GM19372 (cell line): ENCODE data around the gene TYRO3.

Source experiments
- ATAC-seq: cut with Tn5 transposase; IDR thresholded peaks from one replicate; pipeline ENCODE4 v1.9.1; 2021; ENCODE audit warnings: mild to moderate bottlenecking, low read depth, moderate library complexity; ENCODE audit not compliant: unreplicated experiment

Gene TYRO3

GRCh38 chr15:41558400-41559238, at the start of gene TYRO3:
Gene TYRO3, plus strand, starts transcription at chr15:41559212. Its CDS starts 46 bp downstream, at chr15:41559258.
- ATAC-seq, result no peak

DNA sequence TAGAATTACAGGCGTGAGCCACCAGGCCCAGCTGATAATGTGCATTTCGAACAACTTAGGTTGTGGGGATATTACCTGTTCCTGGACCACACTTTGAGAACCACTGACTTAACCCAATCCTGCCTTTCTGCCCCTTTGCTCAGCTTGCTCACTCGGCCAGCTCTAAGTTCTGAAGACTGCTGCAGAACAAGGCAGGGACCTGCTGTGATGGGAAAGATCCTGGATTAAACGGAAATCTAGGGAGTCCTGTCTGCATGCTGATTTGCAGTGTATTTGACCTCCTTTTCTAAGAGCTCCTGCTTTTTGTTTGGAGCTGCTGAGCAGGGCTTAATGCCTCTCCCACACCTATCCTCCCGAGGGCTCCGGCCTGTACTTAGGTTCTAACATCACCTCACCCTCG, 48.3 kb upstream of the TYRO3 start:
- no peak for ATAC-seq

DNA sequence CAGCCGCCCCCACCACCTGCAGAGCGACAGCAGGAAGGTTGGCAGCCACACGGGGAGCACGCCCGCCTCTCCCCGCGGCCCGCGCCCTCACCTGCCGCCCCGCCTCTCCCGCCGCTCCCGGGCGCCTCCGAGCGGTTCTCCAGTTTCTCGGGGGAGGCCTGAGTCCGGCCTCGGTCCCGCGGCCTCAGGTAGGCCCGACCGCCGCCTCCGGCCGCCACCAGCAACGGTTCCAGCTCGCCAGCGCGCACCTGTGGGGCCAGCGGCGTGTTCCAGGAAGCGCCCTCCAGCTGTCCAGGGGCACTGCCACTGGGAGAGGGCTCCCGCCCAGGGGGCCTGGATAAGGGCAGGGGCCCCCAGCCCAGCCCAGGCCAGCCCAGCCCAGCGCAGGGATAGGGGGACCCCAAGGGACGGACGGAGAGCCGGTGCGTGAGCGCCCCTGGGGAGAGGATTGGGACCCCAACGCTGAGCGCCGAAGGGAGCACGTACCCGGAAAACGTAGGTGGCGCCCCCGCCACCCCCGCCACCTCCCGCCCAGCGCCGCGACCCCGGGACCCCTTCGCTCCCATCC, 47.6 kb upstream of the TYRO3 start:
- ATAC-seq, result no peak

GRCh38 chr15:41511899-41512369, 47.1 kb upstream of the TYRO3 start:
- no peak for ATAC-seq

- no peak for ATAC-seq
Measured at GRCh38 chr15:41512512-41512939, 46.5 kb upstream of the TYRO3 start.

DNA sequence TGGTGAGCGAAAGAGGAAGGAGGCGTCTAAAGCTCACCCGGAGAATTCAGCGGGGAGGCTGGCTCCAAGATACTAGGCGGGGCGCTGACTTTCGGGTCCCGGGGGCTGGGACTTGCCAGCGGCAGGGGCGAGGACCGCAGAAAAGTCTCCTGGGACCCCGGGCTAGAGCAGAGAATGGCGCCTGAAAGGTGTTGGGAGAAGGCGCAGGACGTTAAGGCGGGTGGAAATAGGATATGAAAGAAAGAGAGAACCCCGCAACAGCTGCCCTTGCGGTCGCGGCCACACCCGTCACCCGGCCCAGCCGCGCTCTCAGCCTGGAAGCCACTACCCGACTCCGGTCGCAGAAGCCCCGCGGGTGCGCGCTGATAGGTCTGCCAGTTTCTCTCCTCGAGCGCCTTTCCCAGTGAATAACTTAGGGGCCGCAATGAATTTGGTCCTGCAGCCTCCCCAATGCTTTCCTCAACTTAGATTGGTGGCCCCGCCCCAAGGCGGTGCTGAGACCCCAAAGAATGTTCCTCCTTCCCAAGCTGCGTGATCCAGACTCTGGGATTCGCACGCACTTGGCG, 46.0 kb upstream of the TYRO3 start:
- no peak for ATAC-seq

- no peak for ATAC-seq
Measured at GRCh38 chr15:41513506-41514227, 45.3 kb upstream of the TYRO3 start, which contains the start of gene LTK. Gene LTK, minus strand, starts transcription at chr15:41513827. Its CDS starts 118 bp downstream, at chr15:41513709.

DNA sequence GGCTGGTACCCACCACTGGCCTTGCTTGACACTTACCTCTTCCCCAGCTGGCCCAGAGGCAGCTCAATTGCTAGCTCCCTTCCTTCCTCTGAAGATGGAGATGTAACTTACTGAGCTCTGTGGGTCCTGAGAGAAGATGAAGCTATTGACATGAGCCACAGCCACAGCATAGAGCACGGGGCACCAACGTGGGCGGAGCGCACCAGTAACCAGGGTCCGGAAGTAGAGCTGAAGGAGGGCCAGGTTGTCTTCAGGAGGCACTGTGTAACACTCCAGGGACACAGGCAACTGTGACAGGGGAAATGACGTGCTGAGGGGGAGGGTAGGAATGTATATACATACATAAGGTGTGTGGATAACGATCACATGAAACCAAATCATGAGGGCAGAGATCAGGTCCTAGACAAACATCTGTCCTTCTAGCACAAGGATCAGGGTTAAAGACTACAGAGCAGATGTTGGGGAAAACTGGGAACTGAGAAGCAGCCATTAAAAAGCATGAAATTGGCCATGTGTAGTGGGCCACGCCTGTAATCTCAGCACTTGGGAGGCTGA, 41.0 kb upstream of the TYRO3 start:
- ATAC-seq, result no peak

GRCh38 chr15:41520636-41521035, 38.4 kb upstream of the TYRO3 start:
- ATAC-seq, result no peak

GRCh38 chr15:41521614-41522013, 37.4 kb upstream of the TYRO3 start:
- no peak for ATAC-seq

- no peak for ATAC-seq
Measured at GRCh38 chr15:41523097-41523496, 35.9 kb upstream of the TYRO3 start.

- ATAC-seq, result no peak
Measured at GRCh38 chr15:41530363-41530956, 28.6 kb upstream of the TYRO3 start.

DNA sequence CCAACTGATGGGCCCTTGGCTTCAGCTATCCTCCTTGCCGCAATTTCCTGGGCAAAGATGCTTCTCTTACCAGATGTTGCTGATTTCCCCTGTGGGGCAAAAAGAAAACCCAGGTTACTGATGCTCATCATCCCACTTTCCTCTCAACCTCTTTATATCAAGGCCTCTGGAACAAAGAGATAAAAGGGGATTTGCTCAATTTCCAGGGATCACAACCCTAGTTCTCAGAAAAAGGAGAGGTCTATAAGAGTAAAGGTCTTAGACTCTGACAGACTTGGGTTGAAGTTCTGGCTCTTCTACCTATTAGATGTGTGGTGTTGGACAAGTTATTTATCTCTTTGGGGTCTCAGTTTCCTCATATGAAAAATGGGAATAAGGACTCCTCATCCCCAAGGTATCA, 23.5 kb upstream of the TYRO3 start:
- no peak for ATAC-seq

DNA sequence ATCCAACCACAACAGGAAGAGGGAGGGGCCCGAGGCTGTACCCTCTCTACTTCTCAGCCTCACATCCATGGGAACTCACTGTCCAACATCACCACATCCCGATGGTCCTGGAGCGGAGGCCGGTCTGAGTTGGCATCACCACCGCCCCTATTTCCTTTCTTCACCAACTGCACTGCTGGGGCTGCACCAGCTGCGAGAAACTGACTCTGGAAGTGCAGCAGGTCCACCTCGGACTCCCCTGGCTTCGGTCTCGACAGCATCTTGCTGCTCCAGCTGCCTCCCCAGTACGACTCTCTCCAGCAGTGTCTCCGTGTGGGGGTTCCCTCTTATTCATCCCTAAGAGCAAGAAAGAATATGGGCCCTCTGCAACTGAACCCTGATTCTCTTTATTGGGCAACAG, 22.1 kb upstream of the TYRO3 start:
- ATAC-seq, result no peak

DNA sequence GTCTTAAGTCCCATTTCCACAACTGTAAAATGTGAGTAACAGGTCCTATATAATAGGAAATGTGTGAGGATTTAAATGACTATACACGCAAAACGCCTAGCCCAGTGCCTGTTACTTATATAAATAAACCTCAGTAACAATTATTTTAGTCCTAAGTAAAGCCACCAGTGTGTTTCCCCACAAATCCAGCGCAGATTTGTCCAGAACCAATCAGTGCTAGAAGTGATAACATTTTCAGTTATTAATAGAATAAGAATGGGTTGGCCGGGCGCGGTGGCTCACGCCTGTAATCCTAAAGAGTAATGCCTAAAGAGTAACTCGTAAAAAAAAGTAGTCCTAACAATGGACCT, 15.5 kb upstream of the TYRO3 start:
- no peak for ATAC-seq

DNA sequence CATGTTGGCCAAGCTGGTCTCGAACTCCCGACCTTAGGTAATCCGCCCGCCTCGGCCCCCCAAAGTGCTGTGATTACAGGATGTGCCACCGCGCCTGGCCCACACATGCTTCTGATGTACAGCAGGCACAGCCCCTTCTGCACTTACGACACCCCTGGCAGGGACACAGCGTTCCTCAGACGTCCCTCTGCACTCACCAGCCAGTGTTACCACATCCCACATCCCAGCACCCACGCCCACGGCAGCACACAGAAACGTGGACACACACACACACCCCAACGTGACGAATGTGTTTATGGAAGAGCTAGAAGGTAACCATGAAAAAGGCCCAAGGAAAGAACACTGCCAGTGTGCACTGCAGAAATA, 14.4 kb upstream of the TYRO3 start:
- ATAC-seq, result no peak

DNA sequence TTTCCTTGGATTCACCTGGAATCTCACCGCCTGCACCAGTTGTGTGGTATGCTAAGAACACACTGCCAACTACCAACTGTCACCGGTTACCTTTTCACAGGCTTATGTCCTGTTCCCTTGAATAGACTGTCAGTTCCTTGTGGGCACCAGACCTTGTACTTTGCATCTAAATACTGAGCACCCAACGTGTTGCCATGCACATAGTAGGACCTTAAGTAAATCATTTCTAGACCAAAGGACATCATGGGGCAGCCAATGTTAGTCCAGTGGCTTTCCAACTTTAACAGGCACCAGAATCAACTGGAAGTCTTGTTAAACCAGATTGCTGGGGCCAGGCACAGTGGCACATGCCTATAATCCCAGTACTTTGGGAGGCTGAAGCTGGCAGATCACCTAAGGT, 13.8 kb upstream of the TYRO3 start:
- ATAC-seq, result no peak

- no peak for ATAC-seq
Measured at GRCh38 chr15:41546851-41547786, 11.9 kb upstream of the TYRO3 start.

- ATAC-seq, result no peak
Measured at GRCh38 chr15:41550066-41550775, 8.8 kb upstream of the TYRO3 start.
